Renal pelvis (tissue), 4 donors: ENCODE data around the gene FBN3. TPM values are rescaled to one million over a fixed set of nuclear protein-coding genes. Genes with fewer than 3 reads are reported as not detected.

ENCODE experiments used
- DNase-seq: peaks from one replicate; pipeline ENCODE4 v3.0.0-alpha.2; 2013
- polyA plus RNA-seq, 3 donors: library from polyadenylated mRNA; unstranded; fragments of 120-200 nt; gene quantifications; one replicate each; pipeline ENCODE4 v1.2.1, GENCODE V29; 2013; ENCODE audit not compliant: insufficient read length in 3 of 3

FBN3 gene
- polyA plus RNA-seq, 3 donors, result 32.8 to 67.2 (median 38.5) TPM

DNA sequence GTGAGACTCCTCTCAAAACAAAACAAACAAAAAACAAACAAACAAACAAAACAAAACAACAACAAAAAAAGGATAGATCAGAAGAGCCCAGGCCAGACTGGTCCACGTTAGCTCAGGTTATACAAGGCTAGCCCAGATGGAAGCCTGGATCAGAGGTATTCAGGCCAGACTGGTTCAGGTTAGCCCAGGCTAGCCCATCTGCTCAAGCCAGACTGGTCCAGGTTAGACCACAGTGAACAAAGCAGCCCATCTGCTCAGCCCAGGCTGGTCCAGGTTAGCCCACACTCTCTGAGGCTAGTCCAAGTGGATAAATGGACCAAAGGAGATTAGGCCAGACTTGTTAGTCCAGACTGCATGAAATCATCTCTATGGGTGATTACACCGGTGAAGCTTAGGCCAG is 55.7 kb downstream of the FBN3 start:
- no peak for DNase-seq

DNA sequence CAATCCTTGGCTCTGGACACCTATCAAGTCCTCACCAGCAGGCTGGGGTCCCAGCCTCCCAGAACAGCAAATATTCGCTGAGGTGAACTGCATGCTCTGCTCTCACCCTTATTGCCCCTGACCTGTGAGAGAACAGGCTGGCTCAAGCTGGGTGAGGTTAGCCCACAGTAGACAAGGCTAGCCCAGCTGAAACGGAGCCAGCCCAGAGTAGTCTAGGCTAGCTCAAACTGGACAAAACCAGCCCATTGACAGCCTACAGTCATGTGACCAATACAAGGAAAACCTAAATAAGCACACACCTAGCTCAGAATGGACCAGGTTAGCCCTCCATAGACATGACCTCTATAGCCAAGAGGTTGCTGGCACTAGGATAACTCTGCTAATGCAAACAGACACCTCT is 58.4 kb downstream of the FBN3 start:
- DNase-seq, result no peak

DNA sequence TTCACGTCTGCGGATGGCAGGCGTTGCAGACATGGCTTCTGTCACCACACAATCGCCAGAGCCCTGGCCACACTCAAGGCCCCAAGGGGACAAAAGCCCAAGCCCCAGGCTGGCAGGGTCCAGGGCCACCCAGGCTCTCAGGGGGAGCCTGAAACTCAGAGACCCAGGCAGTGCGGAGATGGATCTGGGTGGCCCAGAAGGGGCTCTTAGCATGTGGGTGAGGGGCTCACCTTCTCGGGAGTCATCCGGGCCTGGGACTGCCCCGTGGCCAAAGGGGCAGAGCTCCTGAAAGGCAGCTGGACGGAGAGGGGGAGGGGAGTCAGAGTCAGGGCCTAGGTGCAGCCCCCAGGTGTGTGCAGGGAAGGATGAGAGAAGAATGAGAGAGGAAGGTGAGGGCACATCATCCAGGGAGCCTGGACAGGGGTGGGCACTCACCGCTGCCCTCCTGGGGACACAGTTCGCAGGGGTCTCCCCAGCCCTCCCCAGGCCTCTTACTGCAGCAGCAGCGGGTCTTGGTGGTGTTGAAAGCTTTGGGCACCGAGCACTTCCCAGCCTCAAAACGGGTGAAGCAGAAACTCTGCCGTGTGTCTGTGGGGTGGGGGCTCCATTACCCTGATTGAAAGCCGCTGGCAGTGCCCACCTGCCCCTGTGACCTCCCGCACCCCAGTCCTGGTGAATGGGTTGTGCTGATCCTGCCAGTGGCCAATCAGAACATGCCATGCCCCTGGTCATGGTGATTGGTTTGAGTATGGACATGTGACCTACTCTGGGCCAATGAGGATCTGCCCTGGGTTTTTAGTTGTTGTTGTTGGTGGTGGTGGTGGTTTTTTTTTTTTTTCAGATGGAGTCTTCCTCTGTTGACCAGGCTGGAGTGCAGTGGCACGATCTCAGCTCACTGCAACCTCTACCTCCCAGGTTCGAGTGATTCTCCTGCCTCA is 59.5 kb downstream of the FBN3 start:
- no peak for DNase-seq

DNA sequence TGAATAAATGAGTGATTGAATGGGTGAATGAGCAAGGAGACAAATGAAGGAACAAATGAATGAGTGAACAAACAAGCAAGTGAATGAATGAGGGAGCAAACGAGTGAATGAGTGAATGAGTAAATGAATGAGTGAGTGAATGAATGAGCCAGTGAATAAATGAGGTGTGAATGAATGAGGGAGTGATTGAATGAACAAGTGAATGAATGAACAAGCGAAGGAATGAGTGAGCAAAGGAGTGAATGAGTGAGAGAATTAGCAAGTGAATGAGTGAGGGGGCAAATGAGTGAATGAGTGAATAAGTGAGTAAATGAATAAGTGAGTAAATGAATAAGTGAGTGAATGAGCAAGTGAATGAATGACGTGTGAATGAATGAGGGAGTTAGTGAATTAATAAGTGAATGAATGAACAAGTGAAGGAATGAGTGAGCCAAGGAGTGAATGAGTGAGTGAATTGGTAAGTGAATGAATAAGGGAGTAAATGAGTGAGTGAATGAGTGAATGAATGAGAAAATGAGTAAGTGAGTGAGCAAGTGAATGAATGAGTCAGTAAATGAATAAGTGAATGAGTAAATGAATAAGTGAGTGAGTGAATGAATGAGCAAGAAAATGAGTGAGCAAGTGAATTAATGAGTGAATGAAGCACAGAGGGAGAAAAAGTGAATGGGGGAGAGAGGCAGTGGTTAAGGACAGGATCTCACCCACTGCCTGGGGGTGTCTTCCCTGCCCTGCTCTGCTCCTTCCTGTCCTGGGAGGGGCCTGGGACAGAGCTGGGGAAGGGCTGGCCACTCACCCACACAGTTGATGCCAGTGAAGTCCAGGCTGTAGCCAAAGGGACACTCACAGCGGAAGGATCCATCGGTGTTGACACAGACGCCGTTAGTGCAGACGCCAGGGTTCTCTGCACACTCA is 60.4 kb downstream of the FBN3 start:
- no peak for DNase-seq

DNA sequence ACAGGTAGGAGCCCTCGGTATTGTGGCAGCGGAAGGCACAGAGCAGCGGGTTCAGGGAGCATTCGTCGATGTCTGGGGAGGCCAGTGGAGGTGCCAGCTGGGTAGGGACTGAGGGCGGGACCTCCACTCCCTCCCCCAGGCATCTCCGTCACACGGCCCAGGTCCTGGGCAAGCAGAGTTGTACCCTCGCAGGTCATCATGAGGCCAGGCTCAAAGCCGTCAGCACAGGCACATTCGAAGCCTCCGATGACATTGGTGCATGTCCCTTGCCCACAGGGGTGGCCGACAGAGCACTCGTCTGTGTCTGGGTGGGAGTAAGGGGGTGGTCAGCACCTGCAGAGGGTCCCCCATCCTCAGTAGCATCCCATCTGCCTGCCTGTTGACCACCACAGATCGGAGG is 61.5 kb downstream of the FBN3 start:
- no peak for DNase-seq

DNA sequence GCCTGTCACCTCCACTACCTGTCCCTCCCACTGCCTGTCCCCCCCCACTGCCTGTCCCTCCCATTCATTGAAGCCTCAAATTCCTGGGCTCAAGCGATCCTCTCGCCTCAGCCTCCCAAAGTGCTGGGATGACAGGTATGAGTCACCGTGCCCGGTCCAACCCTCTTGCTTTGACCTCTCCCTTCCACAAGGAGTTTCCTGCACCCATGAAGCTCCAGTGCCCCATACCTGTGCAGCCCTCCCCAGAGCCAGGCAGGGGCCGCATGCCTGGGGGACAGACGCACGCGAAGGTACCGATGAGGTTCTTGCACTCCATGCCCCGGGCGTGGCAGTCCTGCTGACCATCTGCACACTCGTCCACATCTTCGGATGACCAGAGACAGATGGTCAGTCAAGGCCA is 62.5 kb downstream of the FBN3 start:
- no peak for DNase-seq

DNA sequence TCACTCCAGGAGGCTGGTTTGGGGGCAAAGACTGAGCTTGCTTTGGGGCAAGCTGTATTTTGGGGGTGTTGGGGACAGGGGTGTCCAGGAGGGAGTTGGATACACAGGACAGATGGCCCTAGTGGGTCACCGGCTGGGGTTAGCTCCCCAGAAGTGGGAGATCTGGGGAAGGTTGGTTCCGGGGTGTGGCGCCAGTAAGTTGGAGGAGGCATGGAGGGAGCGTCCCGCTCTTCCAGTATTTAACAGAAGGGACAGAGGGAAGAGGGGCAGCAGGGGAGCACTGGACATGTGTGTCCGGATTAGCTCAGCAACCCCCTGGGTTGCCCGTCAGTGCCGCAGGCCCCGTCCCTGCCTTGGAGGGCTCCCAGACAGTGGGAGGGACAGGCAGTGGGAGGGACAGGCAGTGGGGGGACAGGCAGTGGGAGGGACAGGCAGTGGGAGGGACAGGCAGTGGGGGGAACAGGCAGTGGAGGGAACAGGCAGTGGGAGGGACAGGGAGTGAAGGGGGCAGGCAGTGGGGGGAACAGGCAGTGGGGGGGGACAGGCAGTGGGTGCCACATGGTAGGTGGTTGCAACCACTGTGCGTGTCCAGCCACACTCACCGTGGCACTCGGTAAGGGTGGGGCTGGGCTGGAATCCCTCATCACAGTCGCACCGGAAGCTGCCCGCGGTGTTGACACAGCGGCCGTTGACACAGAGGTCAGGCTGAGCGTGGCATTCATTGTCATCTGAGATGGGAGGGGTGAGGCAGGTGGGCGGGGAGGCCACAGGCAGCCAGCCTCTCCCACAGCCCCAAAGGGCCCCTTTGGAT is 63.6 kb downstream of the FBN3 start:
- DNase-seq, result no peak

DNA sequence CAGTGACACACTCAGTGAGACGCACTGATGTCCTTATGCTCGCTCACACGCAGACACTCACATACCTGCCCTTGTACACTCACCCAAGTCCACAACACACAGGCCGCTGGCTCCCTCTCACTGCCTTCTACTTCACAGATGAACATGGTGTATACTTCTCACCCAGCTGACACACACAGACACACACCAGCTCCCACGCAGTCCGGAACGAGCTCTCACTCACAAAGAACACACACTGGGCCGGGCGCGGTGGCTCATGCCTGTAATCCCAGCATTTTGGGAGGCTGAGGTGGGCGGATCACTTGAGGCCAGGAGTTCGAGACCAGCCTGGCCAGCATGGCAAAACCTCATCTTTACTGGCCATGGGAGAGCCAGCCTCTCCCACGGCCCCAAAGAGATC is 65.2 kb downstream of the FBN3 start:
- no peak for DNase-seq

DNA sequence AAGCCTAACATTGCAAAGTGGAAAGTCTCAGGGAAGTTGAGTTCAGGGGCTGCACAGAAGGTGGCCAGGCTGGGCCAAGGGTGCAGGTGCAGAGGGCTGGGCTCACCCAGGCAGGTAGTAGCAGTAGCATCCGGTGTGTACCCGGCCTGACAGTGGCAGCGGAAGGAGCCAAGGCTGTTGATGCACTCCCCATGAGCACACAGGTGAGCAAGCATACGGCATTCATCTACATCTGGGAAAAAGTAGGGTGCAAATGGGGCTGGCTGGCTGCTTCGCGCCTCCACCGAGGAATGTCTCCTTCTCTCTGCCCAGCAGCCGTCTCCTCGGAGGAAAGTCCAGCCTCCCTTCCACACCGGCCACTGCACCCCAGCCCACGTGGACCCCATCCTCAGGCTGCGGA is 66.3 kb downstream of the FBN3 start:
- no peak for DNase-seq

DNA sequence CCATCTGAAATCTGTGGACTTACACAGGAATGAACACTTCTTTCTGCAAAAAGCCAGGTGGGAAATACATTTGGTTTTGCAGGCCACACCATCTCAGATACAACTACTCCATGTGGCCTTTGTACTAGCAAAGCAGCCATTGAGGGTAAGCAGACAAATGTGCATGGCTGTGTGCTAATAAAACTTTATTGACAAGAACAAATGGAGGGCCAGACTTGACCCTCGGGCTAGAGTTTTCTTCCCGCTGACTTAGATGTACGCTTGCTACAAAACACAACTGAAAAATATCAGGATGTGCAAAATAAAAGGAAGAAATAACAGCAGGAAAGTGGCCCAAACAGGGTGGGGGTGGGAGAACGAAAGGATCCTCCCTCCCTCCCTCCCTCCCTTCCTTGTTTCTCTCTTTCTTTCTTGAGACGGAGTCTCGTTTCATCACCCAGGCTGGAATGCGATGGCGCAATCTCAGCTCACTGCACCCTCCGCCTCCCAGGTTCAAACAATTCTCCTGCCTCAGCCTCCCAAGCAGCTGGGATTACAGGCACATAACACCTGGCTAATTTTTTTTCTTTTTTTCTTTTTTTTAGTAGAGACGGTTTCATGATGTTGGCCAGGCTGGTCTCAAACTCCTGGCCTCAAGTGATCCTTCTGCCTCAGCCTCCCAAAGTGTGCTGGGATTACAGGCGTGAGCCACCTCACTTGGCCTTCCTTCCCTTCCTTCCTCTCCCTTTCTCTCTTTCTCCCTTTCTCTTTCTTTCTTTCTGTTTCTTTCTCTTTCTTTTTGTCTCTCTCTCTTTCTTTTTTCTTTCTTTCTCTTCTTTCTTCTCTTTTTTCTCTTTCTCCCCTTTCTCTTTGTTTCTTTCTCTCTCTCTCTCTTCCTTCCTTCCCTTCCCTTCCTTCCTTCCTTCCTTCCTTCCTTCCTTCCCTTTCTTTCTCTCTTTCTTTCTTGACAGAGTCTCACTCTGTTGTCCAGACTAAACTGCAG is 67.5 kb downstream of the FBN3 start:
- no peak for DNase-seq

DNA sequence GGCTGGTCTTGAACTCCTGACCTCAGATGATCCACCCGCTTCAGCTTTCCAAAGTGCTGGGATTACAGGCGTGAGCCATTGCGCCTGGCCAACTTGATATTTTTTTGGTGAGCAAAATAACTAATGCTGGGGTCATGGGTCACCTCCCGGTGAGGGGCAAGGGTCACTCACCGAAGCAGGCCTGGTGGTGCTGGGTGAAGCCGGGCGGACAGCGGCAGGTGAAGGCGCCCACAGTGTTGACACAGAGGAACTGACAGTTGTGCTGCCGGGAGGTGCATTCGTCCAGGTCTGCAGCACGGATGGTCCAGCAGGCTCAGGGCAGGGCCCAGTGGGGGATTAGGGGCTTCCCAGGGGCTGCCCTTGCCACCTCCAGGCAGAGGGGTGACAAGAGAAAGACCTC is 68.6 kb downstream of the FBN3 start:
- DNase-seq, result no peak

DNA sequence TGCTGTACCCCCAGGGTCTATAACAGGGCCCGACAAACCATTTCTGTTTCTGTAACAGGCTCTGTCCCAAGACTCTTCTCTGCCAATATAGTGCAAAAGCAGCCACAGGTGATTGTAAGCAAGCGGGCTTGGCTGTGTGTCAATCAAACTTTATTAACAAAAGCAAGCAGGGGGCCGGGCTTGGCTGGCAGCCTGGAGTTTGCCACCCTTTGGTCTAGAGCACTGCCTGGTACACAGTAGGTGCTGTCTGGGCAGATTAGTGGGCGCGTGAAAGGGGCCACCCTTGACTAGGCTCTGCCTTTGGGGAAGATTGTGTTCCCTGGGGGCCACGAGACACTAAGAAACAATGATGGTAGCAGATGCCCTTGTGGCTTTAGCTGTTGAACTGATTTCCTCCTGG is 69.4 kb downstream of the FBN3 start:
- no peak for DNase-seq

DNA sequence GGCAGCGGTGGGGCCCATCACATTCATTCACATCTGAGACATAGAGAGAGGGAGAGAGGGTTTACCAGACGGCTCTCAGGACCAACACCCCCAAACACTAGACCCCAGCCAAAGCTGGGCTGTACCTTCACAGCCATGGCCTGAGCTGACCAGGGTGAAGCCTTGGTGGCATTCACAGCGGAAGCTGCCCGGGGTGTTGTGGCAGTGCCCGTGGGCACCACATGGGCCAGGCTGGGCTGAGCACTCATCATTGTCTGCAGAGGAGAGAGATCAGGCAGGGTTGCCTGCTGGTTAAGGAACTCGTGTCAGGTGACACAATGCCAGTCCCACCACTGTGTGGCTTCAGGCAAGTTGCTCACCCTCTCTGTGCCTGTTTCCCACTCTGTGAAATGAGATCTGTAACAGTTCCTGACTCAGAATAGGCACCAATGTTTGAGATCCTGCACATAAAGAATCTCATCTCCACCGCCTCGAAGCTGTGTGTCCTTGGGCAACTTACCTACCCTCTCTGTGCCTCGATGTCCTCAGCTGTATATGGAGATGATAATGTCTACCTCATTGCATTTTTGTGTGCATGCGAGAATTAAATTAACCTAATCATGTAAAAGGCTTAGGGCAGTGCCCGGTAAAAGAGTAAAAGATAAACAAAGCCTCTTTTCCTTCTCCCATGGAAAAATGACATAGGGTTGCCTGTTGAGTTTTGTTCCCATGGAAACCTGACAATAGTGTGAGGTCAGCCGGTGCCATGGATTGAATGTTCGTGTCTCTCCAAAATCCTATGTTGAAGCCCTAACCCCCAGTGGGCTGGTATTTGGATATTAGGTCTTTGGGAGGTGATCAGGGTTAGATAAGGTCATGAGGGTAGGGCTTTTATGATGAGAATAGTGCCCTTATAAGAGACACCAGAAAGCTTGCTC is 74.0 kb downstream of the FBN3 start:
- DNase-seq, result no peak

DNA sequence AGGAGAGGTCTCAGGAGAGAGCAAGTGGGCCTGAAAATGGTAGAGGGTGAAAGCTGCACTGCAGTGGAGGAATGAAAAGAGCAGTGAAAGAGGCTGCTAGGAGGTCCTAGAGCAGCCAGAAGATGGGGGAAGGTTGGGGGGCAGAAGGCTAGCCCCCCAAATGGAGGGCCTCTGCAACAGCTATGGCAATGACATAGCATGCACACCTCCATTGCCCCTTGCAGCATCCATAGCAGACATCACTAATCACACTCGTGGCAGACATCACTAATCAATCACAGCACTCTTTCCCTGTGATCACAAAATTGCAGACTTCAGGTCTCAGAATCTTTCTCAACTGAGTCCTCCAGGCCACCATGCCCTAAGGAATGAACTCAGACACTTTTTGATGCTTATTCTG is 74.9 kb downstream of the FBN3 start:
- DNase-seq, result no peak

DNA sequence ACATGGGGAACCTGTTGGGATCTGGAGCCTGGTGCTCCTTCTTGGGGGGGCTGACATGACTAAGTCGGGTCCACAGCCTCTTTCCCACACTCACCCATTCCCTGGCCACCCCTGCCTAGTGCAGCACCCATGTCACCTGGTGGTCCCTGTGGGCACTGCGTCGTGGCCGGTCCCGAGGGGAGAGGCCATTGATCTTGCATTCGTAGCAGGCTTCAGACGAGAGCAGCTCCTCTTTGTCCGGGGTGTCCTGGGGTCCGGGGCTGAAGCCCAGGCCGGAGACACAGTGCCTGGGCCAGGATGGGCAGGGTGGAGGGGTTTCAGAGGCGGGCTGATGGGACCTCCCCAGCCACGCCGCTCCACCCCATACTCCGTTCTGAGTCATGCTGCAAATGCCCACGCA is 77.5 kb downstream of the FBN3 start:
- no peak for DNase-seq

DNA sequence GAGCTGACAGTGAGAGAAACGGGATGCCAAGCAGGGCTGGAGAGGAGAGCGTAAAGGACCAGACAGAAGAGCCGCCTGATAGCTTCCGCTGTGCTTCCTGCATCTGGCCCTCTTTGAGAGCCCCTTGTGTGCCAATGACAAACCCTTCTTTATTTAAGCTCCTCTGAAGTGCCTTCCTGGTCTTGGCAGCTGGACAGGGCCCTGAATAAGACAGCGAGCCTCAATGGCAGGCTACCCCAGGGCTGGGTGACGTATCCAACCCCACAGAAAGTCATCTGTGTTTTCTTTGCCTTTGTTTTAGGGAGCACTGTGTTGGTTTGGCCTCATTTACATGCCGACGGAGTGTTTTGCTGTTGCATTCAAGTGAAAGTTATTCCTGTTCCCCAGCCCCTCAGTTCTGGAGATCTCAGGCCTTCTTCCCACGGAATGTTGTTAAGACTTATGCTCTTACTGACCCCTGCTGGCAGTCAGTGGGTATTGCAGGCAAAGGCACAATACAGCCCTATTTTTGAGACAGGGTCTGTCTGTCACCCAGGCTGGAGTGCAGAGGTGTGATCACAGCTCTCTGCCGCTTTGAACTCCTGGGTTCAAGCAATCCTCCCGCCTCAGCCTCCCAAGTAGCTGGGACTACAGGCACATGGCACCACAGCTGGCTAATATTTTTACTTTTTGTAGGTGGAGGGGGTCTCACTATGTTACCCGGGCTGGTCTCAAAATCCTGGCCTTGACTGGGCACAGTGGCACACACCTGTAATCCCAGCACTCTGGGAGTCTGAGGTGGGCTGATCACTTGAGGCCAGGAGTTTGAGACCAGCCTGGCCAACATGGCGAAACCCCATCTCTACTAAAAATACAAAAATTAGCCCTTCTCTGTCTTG is 80.1 kb downstream of the FBN3 start:
- no peak for DNase-seq

DNA sequence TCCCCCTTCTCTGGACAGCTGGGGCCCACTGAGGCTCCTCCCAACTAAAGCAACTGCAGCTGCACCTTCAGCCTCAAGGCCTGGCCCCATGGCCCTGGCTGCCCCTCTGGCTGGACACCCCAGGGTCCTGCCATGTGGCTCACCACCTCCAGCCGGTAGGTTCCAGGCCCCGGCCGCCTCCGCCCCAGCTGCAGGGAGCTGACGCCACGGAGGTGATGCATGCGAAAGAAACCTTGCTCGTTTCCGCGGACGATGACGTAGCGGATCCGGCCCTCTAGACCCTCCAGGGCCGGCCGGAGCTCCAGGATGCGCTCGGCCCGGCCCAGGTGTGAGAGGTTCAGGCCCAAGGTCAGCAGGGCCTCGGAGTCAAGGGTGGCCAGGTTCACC is 83.5 kb downstream of the FBN3 start:
- no peak for DNase-seq
